IMR-90 (cell line): ENCODE data around the gene KIF1A. TPM values are rescaled to one million over a fixed set of nuclear protein-coding genes. Genes with fewer than 3 reads are reported as not detected.
A peak's percentile ranks its signal among the peaks of the same experiment; 100 is the strongest.

Experiments used
- ATAC-seq: fragments of 200-7000 bp; cut with Tn5 transposase; 2 replicates; pipeline ENCODE4 v1.9.1; 2020; ENCODE audit warnings: low read depth, mild to moderate bottlenecking, moderate library complexity
- BruUV-seq: library from RNA; stranded (reverse); fragments of 400-500 nt; replicated peaks from 2 replicates; lab custom pipeline; 2021; lab: Mats Ljungman, UMichigan
- CTCF ChIA-PET: fragments of 300-600 bp; formaldehyde crosslinking; extraction: SDS; loops from one replicate; lab custom pipeline; 2021; ENCODE audit warnings: antibody characterized with exemption; lab: Yijun Ruan, JAX
- POLR2A ChIA-PET: fragments of 300-600 bp; sonication (Branson Sonifier 250); formaldehyde crosslinking; loops from one replicate; lab custom pipeline; 2022; ENCODE audit warnings: antibody characterized with exemption; ENCODE audit not compliant: unreplicated experiment; lab: Charles Lee
- DNase-seq: peaks from one replicate; pipeline ENCODE4 v3.0.0; 2013
- H2AFZ ChIP-seq: replicated peaks from 2 replicates; pipeline ENCODE3; 2013; ENCODE audit warnings: low read length, mild to moderate bottlenecking; ENCODE audit not compliant: poor library complexity
- H2AK5ac ChIP-seq: 2 replicates; pipeline ENCODE4 v1.6.1; 2013; ENCODE audit warnings: low read depth, low read length, inconsistent platforms
- H2AK9ac ChIP-seq: replicated peaks from 2 replicates; pipeline ENCODE3; 2013; ENCODE audit warnings: mild to moderate bottlenecking, low read depth, low read length, moderate library complexity; ENCODE audit not compliant: poor library complexity
- H2BK120ac ChIP-seq: 2 replicates; pipeline ENCODE4 v1.6.1; 2013; ENCODE audit warnings: low read depth, low read length, inconsistent platforms
- H2BK15ac ChIP-seq: 3 replicates; pipeline ENCODE4 v1.6.1; 2013; ENCODE audit warnings: low read depth, low read length, inconsistent platforms
- H2BK20ac ChIP-seq: 2 replicates; pipeline ENCODE4 v1.6.1; 2013; ENCODE audit warnings: low read depth, mild to moderate bottlenecking, inconsistent platforms, low read length, moderate library complexity
- H2BK5ac ChIP-seq: 2 replicates; pipeline ENCODE4 v1.6.1; 2013; ENCODE audit warnings: mild to moderate bottlenecking, low read depth, low read length, inconsistent platforms; ENCODE audit not compliant: poor library complexity, severe bottlenecking
- H3K14ac ChIP-seq: replicated peaks from 2 replicates; pipeline ENCODE4 v1.6.1; 2013; ENCODE audit warnings: low read depth, low read length, inconsistent platforms
- H3K18ac ChIP-seq: 2 replicates; pipeline ENCODE4 v1.6.1; 2013; ENCODE audit warnings: low read depth, low read length, control low read depth
- H3K23ac ChIP-seq: 2 replicates; pipeline ENCODE4 v1.6.1; 2013; ENCODE audit warnings: low read depth, low read length, inconsistent platforms
- H3K27ac ChIP-seq: 2 replicates; pipeline ENCODE4 v1.5.1; 2013; ENCODE audit warnings: mild to moderate bottlenecking, control low read depth, low read length; ENCODE audit not compliant: insufficient read depth
- H3K27me3 ChIP-seq: 2 replicates; pipeline ENCODE4 v1.6.1; 2013; ENCODE audit warnings: low read length; ENCODE audit not compliant: control insufficient read depth, insufficient read depth
- H3K36me3 ChIP-seq: 2 replicates; pipeline ENCODE4 v1.6.1; 2013; ENCODE audit warnings: low read length, mixed read lengths; ENCODE audit not compliant: control insufficient read depth, insufficient read depth
- H3K4ac ChIP-seq: 2 replicates; pipeline ENCODE4 v1.6.1; 2013; ENCODE audit warnings: low read depth, low read length, inconsistent platforms
- H3K4me1 ChIP-seq: 2 replicates; pipeline ENCODE4 v1.6.1; 2013; ENCODE audit warnings: low read length, mixed read lengths; ENCODE audit not compliant: control insufficient read depth, insufficient read depth
- H3K4me2 ChIP-seq: 2 replicates; pipeline ENCODE4 v1.6.1; 2013; ENCODE audit warnings: low read depth, mild to moderate bottlenecking, control low read depth, low read length, moderate library complexity
- H3K4me3 ChIP-seq: 2 replicates; pipeline ENCODE4 v1.5.1; 2013; ENCODE audit warnings: low read depth, mild to moderate bottlenecking, control low read depth, low read length, moderate library complexity; ENCODE audit not compliant: insufficient read depth
- H3K56ac ChIP-seq: 2 replicates; pipeline ENCODE4 v1.6.1; 2013; ENCODE audit warnings: low read length, inconsistent platforms; ENCODE audit not compliant: insufficient read depth; ENCODE audit errors: extremely low read depth
- H3K79me1 ChIP-seq, 2 experiments: 2 replicates each; pipeline ENCODE4 v1.6.1; 2013; ENCODE audit warnings: low read length in 2 of 2, inconsistent platforms in 1 of 2, low read depth in 1 of 2
- H3K9ac ChIP-seq: 2 replicates; pipeline ENCODE4 v1.6.1; 2013; ENCODE audit warnings: low read depth, low read length, control low read depth
- H3K9me1 ChIP-seq: 2 replicates; pipeline ENCODE4 v1.6.1; 2013; ENCODE audit warnings: low read length, inconsistent platforms; ENCODE audit not compliant: insufficient read depth
- H3K9me3 ChIP-seq: 2 replicates; pipeline ENCODE4 v1.6.1; 2013; ENCODE audit warnings: low read length; ENCODE audit not compliant: control insufficient read depth, insufficient read depth
- H4K20me1 ChIP-seq: 2 replicates; pipeline ENCODE4 v1.6.1; 2013; ENCODE audit warnings: low read length, inconsistent platforms; ENCODE audit not compliant: insufficient read depth
- H4K5ac ChIP-seq: 2 replicates; pipeline ENCODE4 v1.6.1; 2013; ENCODE audit warnings: mild to moderate bottlenecking, low read depth, low read length, control low read depth
- H4K8ac ChIP-seq, 2 experiments: 2 replicates each; pipeline ENCODE4 v1.6.1; 2013; ENCODE audit warnings: low read depth in 2 of 2, low read length in 2 of 2, control low read depth in 1 of 2, inconsistent platforms in 1 of 2
- H4K91ac ChIP-seq: 2 replicates; pipeline ENCODE4 v1.6.1; 2013; ENCODE audit warnings: low read depth, low read length, inconsistent platforms; ENCODE audit not compliant: insufficient read depth
- BHLHE40 ChIP-seq: fragments of 150-350 bp; IDR thresholded peaks from 2 replicates; pipeline ENCODE4 v1.6.1; 2016; ENCODE audit warnings: mild to moderate bottlenecking, low read depth, low read length
- WGBS, 2 experiments: methylation state at CpG; one replicate each; pipeline versions ENCODE4 v1.1.5 to v1.1.7; 2013; ENCODE audit warnings: missing lambda C conversion rate in 2 of 2; ENCODE audit not compliant: insufficient read length in 1 of 2; ENCODE audit errors: extremely low coverage in 2 of 2; 5-methylcytosine and 5-hydroxymethylcytosine counted together
- dilution Hi-C: fragments of 300-500 bp; cut with HindIII; formaldehyde crosslinking; loops from one replicate; pipeline ENCODE4 v1.14.3; 2018; ENCODE audit warnings: low sequenced_read_pairs; ENCODE audit not compliant: unreplicated experiment
- in situ Hi-C: fragments of 300-500 bp; cut with MboI; formaldehyde crosslinking; loops from 3 replicates; pipeline ENCODE4 v1.14.3; 2019; ENCODE audit warnings: low sequenced_read_pairs, inconsistent platforms, mixed read lengths
- intact Hi-C: fragments of 100-400 bp; cut with micrococcal nuclease; formaldehyde crosslinking; loops from 2 replicates; pipeline ENCODE4 v1.10.0; 2022
- polyA plus RNA-seq, 3 experiments: library from polyadenylated mRNA; depleted of rRNA; stranded (reverse); fragments of >200 nt; gene quantifications; 2 replicates each; pipeline ENCODE4 v1.2.3, GENCODE V29; 2012; ENCODE audit warnings: low replicate concordance in 1 of 3
- total RNA-seq: library from RNA; depleted of rRNA; stranded (reverse); fragments of >200 nt; gene quantifications from 2 replicates; pipeline ENCODE4 v1.2.3, GENCODE V29; 2012
- TF ChIP-seq, protein P1 (sequence below): fragments of 150-350 bp; IDR thresholded peaks from 2 replicates; pipeline ENCODE4 v1.6.1; 2016; ENCODE audit warnings: low read depth, mild to moderate bottlenecking, low read length, moderate library complexity, borderline replicate concordance

KIF1A gene
- total and polyA plus RNA-seq, 2 of the 4 experiments (the other 2 are of a cell fraction), result under 0.01 TPM; not detected in 1

DNA sequence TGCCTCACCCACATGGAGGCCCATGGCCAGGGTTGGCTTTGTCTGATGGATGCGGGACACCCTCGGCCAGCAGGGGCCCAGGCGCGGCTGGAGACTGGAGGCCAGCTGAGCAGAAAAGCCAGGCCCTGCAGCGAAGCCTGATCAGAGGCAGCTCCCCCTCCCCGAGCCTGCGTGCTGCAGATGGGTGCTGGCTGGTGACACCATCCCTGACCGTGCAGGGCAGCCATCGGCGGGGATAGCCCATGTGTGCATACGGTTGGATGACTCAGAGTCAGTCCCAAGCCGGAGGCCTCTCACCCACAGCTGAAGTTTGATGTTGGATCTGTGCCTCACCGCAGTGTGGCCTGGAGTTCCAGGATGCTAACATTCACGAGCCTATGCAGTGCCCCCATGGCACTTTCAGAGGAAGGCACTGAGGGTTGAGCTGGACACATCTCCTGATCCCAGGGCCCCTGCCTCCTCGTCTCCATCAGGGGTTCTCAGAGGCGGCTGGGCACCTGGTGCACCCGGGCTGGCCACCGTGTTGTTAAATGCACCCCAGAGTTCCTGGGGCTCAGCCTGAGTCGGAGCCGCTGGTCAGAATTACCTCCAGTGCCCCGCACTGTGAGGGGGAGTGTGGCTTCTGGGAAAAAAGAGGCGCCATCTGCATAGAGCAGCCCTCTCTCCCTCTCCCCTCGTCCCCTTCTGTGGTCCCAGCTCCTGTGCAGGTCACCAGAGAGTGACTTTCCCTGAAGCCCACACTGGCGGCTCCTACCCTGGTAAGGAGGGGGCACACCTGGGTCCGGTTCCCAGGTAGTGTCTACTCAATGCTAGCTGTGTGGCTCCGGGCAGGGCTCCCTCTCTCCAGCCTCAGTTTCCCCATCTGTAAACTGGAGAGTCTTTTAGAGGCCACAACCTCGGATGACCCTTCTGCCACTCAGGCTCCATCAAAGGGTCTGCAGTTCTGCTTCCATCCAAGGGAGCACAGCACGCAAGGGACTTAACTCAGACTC lies 19.4 kb upstream of the KIF1A start:
- no peak overlapping the region for H4K5ac ChIP-seq
- TF ChIP-seq, protein P1, sequence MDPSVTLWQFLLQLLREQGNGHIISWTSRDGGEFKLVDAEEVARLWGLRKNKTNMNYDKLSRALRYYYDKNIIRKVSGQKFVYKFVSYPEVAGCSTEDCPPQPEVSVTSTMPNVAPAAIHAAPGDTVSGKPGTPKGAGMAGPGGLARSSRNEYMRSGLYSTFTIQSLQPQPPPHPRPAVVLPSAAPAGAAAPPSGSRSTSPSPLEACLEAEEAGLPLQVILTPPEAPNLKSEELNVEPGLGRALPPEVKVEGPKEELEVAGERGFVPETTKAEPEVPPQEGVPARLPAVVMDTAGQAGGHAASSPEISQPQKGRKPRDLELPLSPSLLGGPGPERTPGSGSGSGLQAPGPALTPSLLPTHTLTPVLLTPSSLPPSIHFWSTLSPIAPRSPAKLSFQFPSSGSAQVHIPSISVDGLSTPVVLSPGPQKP, result no peak
- 0 out of 2 replicates have a peak, but pooled peaks have one; percentile 11 for TF ChIP-seq BHLHE40
- H3K9me3 ChIP-seq, result no peaks in the 10 kb centered on the region
- intact Hi-C loops, result loop anchor here (1.0 kb wide), 2 partner anchors 29 to 325 kb away; no protein-coding TSS in a partner anchor
- H3K56ac ChIP-seq, result no peak overlapping the region
- no peak overlapping the region for H2AK9ac ChIP-seq
- DNase-seq (peak; percentile 41), ATAC-seq (no peak)
- ChIA-PET CTCF (interaction anchor here (0.9 to 1.4 kb wide), 5 partner anchors 13 to 778 kb away, joined by 3 to 8 read pairs (median 4); no protein-coding TSS in a partner anchor), POLR2A (no interaction called here)
- H3K27ac ChIP-seq, result no peak overlapping the region
- H3K4me2 ChIP-seq, result no peak overlapping the region
- H4K8ac ChIP-seq, result no peak overlapping the region
- BruUV-seq, result no TSS peak
- dilution Hi-C loops, result no loop called here
- in situ Hi-C loops, result loop anchor here (10.0 kb wide), 1 partner anchor 335 kb away; no protein-coding TSS in a partner anchor
- no peaks in the 10 kb centered on the region for H3K9me1 ChIP-seq
- H3K27me3 ChIP-seq, result peaks cover 38% of the 10 kb centered on the region
- H3K79me1 ChIP-seq, result no peaks in the 10 kb centered on the region
- H3K18ac ChIP-seq, result no peak overlapping the region
- H3K4me3 ChIP-seq, result no peak overlapping the region
- H2BK120ac ChIP-seq, result no peak overlapping the region
- no peaks in the 10 kb centered on the region for H4K20me1 ChIP-seq
- H3K9ac ChIP-seq, result no peak overlapping the region
- no peak overlapping the region for H2AFZ ChIP-seq
- no peak overlapping the region for H3K14ac ChIP-seq
- no peak overlapping the region for H2AK5ac ChIP-seq
- H3K23ac ChIP-seq, result no peak overlapping the region
- H2BK5ac ChIP-seq, result no peak overlapping the region
- H3K36me3 ChIP-seq, result no peaks in the 10 kb centered on the region
- no peak overlapping the region for H3K4ac ChIP-seq
- no peak overlapping the region for H2BK15ac ChIP-seq
- peaks cover 6% of the 10 kb centered on the region; the same call in 1 of the 2 replicates for H3K4me1 ChIP-seq
- no peak overlapping the region for H2BK20ac ChIP-seq
- WGBS, 2 experiments, result 73% methylated on average over 11 of the region's 28 CpGs; no CpG with 5 or more reads in 1 of the 2 experiments
- no peak overlapping the region for H4K91ac ChIP-seq
